Stimulated activated CD4-positive, alpha-beta T cell treated with anti-CD3 and anti-CD28 coated beads, Interleukin-1b, Interleukin-23, amount 100 ng/mL, for 4 hours (primary cell): ENCODE results near the gene VAMP2.

Source experiments
- DNase-seq, 2 donors: peaks; one replicate each; pipeline ENCODE4 v3.0.0-alpha.2; 2020; ENCODE audit warnings: low read depth in 2 of 2

Gene VAMP2

DNA sequence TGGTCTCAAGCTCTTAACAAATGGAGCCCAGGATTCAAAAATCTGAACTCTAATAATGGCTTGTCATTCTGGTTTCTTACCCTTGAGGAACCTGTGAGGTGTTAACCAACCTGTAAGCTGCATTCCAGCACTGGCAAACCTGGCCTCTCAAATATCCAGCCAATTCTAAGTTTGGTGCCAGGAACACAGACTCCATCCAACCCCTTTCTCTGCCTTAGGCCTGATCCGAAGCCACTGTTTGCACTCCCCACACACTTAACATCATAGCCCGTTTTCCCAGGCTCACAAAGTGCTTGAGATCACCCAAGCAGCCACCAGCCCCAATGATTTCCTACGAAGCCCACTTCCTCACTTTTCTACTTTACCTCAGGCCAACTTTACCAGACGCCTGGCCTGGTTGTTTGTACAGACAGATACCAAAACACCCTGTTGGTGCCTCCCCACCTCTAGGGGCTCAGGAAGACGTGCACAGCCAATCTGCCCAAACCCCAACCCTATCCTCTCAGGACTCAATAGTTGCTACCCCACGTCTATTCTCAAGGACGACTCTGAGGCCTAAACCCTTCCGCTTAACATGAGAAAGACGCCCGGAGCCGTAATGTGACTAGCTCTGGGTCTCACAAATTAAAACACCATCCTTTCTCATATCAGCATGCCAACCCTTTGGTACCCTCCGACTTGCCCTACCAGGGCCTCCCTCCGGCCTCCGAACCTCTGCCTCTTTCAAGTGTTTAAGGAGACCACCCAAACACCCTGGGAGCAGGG is 7.3 kb downstream of the VAMP2 start:
- DNase-seq = no peak

DNA sequence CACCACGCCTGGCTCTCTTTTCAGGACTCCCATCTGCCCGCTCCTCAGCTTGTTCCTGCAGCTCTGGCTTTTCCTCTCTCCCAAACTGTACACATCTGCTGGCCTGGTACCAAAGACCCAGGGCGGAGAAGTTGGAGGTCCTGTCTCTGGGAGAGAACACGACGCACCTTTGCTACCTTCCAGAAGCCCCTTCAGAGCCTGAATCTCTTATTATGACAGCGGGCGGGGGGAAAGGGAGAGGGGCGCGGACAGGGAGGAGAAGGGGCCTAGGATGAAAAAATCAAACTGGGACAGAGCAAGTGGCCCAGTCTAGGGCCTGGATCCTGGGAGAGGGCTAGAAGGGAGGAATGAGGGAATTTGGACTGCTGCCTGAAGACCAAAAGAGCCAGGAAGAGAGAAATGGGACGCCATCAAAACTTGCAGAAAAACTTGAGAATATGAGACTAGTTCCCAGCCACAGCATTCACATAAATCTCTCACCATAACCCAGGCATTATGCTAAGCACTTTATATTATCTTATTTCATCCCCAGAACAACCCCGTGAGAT is 8.1 kb downstream of the VAMP2 start:
- no peak for DNase-seq

DNA sequence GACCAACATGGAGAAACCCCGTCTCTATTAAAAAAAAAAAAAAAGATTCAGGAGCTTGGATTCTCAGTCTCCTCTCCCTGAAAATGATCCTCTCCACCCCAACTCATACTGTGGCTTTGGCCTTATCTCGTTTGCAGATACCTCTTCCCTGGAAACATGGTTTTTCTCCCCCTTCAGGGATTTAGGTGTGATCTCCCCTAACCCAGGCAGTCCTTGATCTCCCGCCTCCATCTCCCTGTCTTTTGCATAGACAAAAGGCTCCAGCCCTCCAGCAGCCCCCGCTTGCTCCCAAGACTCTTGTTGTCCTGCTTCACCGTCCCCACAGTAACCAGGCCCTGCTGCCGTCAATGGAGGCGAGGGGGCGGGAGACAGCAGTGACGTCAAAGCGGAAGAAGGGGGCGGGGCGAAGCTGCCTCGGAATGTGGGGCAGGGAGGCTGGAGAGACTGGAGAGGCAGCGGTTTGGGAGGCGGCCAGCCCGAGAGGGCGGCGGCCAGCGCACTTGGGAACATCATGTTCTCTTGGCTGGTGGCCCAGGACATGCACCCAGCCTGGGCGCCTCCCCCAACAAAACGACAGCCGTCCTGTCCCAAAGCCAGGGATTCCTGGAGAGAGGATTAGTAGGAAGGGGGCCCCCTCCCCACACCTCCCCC is 8.7 kb downstream of the VAMP2 start:
- DNase-seq = peak; percentile 73 to 76

DNA sequence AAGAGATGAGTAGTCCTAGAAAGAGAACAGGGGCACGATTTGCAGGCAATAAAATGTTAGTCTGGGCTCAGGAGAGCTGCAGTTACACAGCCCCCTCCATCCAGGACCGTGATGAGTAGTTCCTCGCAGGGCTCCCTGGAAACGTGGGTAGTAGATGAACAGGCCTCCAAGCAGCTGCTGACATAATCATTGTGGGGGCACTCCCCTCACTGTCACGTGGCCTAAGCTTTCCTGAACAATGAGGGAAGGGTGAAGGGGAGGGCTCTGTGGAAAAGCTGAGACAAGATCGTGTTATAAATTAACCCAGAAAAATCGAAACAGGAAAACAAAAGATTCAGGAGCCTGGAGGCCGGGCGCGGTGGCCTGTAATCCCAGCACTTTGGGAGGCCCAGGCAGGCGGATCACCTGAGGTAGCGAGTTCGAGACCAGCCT is 9.2 kb downstream of the VAMP2 start:
- peak; percentile 28 to 49 for DNase-seq

DNA sequence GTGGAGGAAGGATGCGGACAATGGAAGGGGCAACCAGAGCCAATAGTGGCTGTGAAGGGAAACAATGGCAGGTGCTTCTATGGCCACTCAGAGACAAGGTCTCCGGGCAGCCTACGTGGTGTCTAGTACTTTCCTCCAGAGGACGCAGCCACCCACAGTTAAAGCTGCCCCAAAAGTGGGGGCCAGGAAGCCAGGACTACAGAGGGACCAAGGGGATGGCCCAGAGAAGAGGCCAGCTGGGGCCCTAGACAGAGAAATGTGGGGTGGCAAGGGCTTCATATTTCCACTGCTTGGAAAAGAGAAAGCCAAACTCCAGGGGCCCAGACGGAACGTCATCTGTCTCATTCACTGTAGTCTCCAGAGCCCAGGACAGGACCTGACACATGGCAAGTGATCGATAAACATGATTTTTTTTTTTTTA is 9.7 kb downstream of the VAMP2 start:
- DNase-seq = no peak

DNA sequence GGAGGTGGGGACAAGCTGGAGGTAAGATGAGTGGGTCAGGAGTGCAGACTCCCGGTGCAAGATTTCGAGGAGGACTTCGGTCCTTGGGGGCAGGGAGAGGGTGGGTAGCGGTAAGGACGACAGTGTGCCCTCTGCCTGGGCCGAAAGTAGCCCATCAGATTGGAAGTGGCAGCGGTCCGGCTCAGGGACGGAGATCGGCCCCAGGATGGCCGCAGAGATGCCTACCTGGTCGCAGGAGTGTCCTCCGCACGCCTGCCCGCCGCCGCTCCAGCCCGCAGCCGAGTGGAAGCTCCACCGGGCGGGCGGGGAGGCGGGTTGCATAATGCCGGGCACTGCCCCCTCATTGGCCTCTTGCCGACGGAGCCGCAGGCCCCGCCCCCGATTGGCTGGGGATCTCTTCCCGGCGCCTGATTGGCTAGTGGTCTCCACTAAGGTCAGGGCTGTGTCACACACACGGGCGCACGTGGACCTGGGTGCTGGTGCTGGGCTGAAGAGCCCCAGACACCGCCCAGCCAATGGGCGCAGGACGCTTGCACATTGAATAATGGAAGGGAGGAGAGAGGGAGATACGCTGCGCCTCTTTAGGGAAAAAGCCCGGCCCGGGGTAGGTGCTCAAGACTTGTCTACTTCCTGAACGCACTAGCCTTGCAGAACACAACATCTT is 10.5 kb downstream of the VAMP2 start, which contains the start of gene PER1:
TSS of gene PER1 (minus strand) at position 293 of the 664 bp plus-strand sequence. CDS start 1,698 bp downstream, outside the sequence.
- peak; percentile 72 to 87 for DNase-seq

DNA sequence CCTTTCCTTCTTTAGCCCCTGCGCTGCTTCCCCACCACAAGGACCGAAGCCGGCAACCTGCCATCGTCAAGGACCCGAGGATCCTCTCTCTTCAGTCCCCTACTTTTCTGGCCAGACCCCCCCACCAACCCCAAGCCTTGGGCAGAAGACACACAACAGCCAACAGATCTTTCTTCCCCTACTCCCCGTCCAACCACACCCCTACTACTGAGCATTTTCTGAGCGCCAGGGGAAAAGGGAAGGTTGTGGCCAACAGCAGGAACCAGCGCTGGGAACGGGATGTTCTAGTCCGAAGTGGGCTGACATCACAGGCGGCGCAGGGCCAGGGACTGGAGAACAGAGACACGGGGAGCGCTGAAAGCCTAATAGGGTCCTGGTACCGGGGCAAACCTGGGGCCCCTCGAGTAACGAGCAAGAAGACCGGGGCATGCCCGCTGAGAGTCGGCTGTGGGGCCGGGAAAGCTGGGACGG is 11.1 kb downstream of the VAMP2 start:
- DNase-seq = no peak

DNA sequence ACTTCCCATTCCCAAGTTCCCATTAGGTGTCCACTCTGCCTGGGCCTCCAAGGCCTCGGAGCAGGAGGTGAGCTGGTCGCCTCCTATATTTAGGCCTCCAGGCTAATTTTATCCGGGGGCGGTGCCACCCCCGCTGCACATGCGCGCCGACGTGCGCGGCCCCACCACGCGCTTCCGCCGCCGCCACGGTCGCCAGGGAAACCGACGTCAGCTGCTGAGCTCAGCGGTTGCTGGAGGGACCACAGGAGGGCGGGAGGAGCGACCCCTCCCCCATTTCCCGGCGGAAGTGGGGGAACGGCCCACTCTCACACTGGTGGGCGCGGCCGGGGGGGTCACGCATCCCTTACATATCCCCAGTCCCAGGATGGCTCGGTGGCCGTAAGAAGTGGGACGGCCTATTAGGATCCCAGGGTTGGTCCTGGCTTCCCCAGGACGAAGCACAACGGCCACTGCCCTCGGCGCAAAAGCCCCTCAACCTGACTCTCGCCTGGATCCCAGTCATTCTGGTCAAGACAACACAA is 11.6 kb downstream of the VAMP2 start:
- peak; percentile 79 to 85 for DNase-seq

DNA sequence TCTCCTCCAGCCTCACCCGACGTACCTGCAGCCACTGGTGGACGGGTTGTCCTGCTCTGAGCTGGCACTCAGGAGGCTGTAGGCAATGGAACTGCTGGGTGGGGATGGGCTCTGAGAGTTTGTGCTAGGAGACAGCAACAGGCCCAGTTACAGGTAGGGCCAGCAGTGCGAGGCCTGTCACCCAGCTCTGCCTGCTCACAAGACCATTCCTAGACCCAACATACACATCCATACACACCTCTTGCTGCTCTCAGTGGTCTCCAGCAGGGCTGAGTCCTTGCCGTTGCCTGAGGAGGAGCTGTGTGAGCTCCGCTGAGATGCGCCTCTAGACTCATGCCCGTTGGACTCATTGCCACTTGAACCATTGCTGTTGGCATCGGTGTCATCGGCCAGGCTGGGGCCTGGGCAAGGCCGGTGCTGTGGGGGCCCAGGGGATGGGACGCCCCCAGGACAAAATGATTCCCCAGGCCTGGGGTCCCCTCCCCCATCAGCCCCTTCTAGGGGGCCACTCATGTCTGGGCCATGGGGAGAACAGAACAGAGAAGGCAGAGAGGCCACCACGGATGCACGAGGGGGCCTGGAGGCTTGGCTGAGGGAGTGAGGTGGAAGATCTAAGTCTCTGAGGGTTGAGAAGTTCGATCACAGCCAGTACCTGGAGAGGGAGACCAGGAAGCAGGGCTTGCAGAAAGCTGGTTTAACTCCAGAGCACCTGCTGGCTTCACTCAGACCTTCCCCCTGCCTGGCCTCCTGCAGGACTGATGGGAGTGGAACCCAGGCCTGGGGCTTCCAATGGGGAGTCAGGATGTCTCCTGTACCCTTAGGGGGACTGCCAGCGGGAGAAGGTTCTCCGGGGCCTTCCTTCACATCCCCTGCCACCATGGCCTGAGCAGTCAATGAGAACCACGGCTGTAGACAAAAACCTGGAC is 12.3 kb downstream of the VAMP2 start:
- DNase-seq = no peak

DNA sequence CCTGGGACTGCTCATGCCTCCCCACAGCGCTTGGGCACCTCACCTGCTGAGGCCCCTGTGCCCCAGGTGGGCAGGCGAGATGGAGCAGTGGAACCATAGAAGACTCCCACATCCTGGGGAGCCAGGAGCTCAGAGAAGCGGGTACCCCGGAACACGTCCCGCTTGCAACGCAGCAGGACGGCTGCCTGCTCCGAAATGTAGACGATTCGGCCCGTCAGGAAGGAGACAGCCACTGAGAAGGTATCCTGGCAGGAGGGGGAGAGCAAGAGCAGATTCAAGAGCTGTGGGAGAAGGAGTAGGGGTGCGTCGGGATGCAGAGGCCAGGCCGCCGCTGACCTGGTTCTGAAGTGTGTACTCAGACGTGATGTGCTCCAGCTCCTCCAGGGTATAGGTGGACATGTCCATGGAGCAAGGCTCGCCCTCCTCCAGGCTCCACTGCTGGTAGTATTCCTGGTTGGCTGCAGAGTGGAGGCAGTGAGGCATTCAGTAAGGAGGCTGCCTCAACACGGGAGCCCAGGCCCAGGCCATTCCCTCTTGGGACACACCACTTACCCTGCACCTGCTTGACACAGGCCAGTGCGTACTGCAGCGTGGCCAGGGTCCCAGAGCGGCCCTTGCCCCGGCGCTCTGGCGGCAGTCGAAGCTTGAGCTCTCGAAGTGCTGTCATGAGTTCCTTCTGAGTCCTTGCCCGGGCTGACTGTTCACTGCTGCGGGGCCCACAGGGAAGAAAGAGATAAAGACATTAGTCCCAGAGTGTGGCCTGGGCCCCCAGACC is 13.1 kb downstream of the VAMP2 start:
- no peak for DNase-seq

DNA sequence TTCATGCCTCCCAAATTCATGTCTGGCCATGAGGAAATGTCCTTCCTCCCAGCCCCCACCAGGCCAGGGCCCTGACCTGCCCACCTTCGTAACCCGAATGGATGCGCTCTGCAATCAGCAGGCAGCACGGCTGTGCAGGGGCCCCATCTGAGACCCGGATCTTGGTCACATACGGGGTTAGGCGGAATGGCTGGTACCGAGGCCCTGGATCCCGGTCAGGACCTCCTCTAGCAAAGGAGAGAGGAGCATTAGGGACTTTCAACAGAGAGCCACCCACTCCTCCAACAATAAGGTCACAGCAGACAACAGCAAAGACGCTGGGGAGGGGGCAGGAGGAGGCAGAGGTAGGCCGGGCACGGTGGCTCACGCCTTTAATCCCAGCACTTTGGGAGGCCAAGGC is 14.2 kb downstream of the VAMP2 start:
- no peak for DNase-seq

DNA sequence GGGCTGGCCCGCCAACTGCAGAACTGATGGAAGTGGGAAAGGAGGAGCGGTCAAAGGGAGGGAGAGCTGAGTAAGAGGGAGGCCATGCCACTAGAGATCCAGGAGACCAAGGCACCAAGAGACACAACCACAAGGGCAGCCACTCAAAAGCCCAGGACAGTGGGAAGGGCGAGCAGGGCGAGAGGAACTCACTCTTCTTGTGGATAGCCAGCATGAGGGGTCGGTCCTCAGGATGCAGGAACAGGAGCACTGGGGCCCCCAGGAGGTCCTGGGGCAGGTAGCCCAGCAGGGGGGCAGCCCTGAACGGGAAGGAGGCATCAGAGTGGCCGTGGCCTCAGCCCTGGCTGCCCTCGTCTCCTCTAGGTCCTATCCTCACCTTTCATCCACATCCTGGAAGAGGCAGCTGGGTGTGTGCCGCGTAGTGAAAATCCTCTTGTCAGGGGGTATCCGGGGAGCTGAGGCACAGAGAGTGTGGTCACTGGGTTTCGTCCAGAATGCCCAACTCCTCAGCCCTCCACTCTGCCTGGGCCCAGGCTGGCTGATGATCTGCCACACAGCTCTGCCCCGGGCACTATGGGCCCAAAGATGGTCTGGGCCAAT is 14.8 kb downstream of the VAMP2 start:
- DNase-seq = no peak

DNA sequence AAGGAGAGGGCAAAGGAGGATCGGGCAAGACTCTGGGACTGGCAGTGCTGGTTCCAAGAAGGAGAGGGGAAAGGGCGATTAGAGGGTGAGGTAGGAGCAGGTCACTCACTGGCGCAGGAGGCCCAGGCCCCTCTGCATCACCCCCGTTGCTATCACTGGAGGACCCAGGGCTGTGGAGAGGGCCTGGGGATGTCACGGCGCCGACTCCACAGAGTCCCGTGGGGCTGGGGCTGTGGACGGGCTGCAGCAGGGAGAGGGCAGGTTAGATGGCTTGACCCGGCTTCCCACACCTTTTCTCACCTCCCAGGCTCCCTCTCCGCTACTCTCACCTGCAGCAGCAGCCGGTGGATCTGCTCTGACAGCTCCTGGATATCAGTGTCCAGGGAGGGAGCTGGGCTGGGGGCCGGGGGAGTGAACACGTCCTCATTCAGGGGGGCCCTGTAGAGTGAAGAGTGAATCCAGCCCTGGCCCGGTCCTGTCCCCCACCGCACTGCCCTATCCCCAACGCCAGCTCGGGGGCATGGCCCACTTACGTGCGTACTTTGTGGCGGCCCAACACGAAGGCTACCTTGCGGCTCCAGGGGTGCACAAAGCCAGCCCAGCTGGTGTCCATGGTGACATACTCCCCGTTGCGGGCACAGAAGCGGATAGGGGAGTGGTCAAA is 15.5 kb downstream of the VAMP2 start:
- no peak for DNase-seq

DNA sequence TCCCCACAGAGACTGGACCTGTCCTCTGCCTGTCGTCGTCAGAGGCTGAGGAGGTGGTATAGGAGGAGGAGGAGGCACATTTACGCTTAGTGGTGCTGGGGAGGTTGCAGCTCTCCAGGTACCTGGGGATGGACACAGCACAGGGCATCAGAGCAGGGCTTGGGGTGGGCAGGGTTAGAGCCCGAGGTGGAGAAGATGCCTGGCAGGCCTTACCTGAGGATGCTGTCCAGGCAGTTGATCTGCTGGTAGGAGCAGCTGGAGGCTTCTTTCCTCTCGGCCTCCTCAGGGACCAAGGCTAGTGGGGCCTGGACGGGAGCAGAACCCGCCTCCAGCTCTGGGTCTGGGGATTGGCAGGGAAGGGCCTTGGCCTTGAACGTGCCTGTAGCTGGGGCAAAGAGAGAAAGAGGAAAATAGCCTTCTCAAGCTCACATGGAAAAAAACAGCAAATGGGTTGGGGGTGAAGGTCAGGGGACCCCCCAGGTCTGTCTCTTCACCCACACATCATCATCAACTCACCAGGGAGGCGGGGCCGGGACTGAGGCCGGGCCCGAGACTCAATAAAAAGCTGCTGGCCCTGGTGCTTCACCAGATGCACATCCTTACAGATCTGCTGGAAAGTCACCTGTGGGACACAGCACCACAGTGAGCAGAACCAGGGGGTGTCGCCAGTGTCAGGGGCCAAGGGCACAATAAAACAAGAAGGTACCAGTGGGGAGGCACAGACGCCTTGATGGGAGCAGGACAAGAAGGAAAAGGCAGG is 16.2 kb downstream of the VAMP2 start:
- DNase-seq = no peak

DNA sequence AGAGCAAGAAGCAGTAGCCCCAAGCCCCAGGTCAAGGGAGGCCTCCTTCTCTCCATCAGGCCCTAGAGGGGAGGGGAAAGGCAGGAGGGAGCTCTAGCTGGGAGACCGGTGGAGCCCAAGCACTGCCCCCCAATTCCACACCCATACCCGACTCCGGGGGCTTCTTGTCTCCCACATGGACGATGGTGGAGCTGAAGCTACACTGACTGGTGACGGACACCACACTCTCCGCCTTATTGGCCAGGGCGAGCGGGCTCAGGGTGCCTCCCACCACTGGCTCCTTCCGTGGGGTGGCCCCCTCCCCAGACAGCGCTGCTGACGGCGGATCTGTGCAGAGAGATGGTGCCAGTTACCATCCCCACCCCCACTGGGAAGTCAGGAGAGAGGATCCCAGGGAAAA is 16.9 kb downstream of the VAMP2 start:
- no peak for DNase-seq

DNA sequence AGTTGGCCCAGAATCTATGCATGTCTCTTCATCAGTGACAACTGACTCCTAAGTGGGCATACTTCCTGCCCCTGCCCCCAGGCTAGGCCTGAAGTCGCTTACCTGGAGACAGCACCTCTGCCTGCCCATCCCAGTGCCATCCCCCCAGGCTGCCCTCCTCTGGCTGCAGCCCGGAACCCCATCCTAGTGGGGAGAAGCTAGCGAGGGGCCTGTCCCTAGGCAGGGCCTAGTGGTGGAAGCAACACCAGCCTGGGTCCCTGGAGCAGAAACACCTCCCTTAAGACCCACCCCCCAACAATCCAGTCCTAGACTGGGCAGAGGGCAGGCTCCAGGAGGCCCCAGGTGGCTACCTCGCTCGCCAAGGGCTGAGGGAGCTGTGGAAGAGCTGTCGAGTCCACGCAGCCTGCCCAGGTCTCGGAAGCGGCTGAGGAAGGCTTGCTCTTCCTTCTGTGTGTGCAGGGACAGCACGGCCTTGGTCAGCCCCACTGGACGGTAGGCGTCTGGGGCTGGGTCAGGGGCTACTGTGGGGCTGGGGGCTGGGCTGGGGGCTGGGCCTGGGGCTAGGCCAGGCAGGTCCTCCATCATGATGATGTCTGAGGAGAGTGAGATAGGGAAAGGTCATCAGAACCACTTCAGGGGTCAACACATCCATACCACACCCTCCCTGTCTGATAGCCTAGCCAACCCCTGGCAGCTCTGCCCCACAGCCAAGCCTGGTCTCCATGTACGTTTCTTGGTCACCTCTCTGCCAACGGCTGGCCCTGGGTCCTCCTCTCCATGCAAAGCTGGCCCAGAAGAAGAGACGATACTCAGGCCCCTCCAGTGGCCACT is 18.1 kb downstream of the VAMP2 start:
- DNase-seq = no peak

DNA sequence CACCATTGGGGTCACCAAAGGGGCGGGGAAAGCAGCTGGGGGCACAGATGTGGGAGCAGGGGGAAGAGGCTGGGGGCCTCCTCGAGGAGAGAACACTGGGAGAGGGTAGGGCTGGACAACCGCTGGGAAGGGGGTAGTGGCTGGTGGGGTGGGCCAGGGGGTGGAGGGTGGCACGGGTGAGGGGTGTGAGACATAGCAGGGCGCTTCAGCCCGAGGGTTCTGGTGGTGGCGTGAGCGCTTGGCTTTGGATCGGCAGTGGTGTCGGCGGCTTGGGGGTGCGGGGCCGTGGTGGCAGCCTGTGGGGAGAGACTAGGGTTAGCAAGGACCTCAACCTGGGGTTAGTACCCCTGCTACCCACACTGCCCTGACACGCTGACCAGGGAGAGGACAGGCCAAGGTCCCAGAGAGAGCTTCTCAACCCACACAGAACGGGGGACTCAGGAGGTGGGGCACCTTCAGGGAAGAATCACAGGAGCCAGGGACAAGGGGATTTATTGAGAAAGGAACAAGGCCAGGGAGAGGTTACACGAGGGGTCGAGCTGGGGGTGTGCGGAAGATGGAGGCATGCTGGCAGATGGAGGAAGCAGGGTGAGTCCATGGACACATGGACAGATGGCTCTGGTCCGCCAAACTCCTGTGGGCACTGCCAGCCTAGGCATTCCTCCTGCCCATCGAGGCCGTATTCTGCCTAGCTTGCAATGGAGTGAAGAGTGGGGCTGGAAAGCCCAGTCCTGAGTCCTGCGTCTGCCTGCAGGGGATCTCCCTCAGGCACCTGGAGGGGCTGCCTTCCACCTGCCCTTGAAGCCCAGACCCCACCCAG is 19.0 kb downstream of the VAMP2 start:
- no peak for DNase-seq
